Trophoblast cell (in vitro differentiated cells and primary cell): ENCODE measurements around the gene ASCC1.

ENCODE experiments used
- DNase-seq, 2 donors: peaks; one replicate each; pipeline ENCODE4 v3.0.0-alpha.2; 2016
- H2AFZ ChIP-seq: 2 replicates; pipeline ENCODE4 v1.6.1; 2013; ENCODE audit warnings: low read length, moderate library complexity, mild to moderate bottlenecking; ENCODE audit not compliant: insufficient read depth, poor library complexity
- H2AK5ac ChIP-seq: 2 replicates; pipeline ENCODE4 v1.6.1; 2013; ENCODE audit warnings: mild to moderate bottlenecking, low read length
- H2BK120ac ChIP-seq: 2 replicates; pipeline ENCODE4 v1.6.1; 2013; ENCODE audit warnings: low read length, mild to moderate bottlenecking, moderate library complexity; ENCODE audit not compliant: insufficient read depth, poor library complexity
- H2BK12ac ChIP-seq: 2 replicates; pipeline ENCODE4 v1.6.1; 2013; ENCODE audit warnings: mild to moderate bottlenecking, low read length, moderate library complexity
- H2BK5ac ChIP-seq: 2 replicates; pipeline ENCODE4 v1.6.1; 2013; ENCODE audit warnings: low read length, low read depth, moderate library complexity, mild to moderate bottlenecking; ENCODE audit not compliant: poor library complexity
- H3K14ac ChIP-seq: 2 replicates; pipeline ENCODE4 v1.6.1; 2013; ENCODE audit warnings: mild to moderate bottlenecking, low read length
- H3K18ac ChIP-seq: 2 replicates; pipeline ENCODE4 v1.6.1; 2013; ENCODE audit warnings: mild to moderate bottlenecking, low read length
- H3K23ac ChIP-seq: 2 replicates; pipeline ENCODE4 v1.6.1; 2013; ENCODE audit warnings: low read length
- H3K27ac ChIP-seq: 2 replicates; pipeline ENCODE4 v1.5.1; 2013; ENCODE audit warnings: low read depth, mild to moderate bottlenecking, inconsistent platforms, low read length, moderate library complexity
- H3K27me3 ChIP-seq: 2 replicates; pipeline ENCODE4 v1.6.1; 2013; ENCODE audit warnings: inconsistent platforms, mild to moderate bottlenecking, low read length, moderate library complexity; ENCODE audit not compliant: insufficient read depth
- H3K36me3 ChIP-seq, 2 experiments: 1 replicate in 1 of 2; 2 replicates in 1 of 2; pipeline ENCODE4 v1.6.1; 2013; ENCODE audit warnings: low read length in 2 of 2, mild to moderate bottlenecking in 2 of 2, moderate library complexity in 1 of 2; ENCODE audit not compliant: insufficient read depth in 2 of 2, control insufficient read depth in 1 of 2
- H3K4ac ChIP-seq: 2 replicates; pipeline ENCODE4 v1.6.1; 2013; ENCODE audit warnings: low read depth, mild to moderate bottlenecking, low read length, moderate library complexity
- H3K4me1 ChIP-seq, 2 experiments: 1 replicate in 1 of 2; 2 replicates in 1 of 2; pipeline ENCODE4 v1.6.1; 2013; ENCODE audit warnings: low read length in 2 of 2, mild to moderate bottlenecking in 2 of 2, moderate library complexity in 1 of 2; ENCODE audit not compliant: insufficient read depth in 2 of 2, control insufficient read depth in 1 of 2
- H3K4me2 ChIP-seq: 2 replicates; pipeline ENCODE4 v1.6.1; 2013; ENCODE audit warnings: inconsistent platforms, mild to moderate bottlenecking, low read length, moderate library complexity
- H3K4me3 ChIP-seq: 2 replicates; pipeline ENCODE4 v1.5.1; 2013; ENCODE audit warnings: mild to moderate bottlenecking, low read depth, low read length, inconsistent platforms
- H3K79me1 ChIP-seq: one replicate; pipeline ENCODE4 v1.6.1; 2013; ENCODE audit warnings: low read length
- H3K79me2 ChIP-seq: 2 replicates; pipeline ENCODE4 v1.6.1; 2013; ENCODE audit warnings: low read length, mild to moderate bottlenecking; ENCODE audit not compliant: control insufficient read depth, insufficient read depth, poor library complexity
- H3K9ac ChIP-seq: 2 replicates; pipeline ENCODE4 v1.6.1; 2013; ENCODE audit warnings: mild to moderate bottlenecking, low read length
- H3K9me3 ChIP-seq: 2 replicates; pipeline ENCODE4 v1.6.1; 2013; ENCODE audit warnings: low read depth, mild to moderate bottlenecking, control low read depth, inconsistent platforms, low read length; ENCODE audit not compliant: insufficient read depth
- H4K12ac ChIP-seq: 2 replicates; pipeline ENCODE4 v1.6.1; 2013; ENCODE audit warnings: low read depth, mild to moderate bottlenecking, low read length, moderate library complexity
- H4K8ac ChIP-seq: 2 replicates; pipeline ENCODE4 v1.6.1; 2013; ENCODE audit warnings: low read depth, mild to moderate bottlenecking, low read length, moderate library complexity
- H4K91ac ChIP-seq: one replicate; pipeline ENCODE4 v1.6.1; 2013; ENCODE audit warnings: low read depth, mild to moderate bottlenecking, low read length, moderate library complexity
- WGBS: extraction: QIAGEN DNeasy Blood & Tissue Kit; methylation state at CpG from one replicate; pipeline ENCODE4 v1.1.7; 2013; ENCODE audit warnings: missing lambda C conversion rate; ENCODE audit not compliant: insufficient read length, insufficient coverage; ENCODE audit errors: extremely low coverage; 5-methylcytosine and 5-hydroxymethylcytosine counted together

The ASCC1 gene

GRCh38 chr10:72063703-72064391 lies 152.2 kb downstream of the ASCC1 start:
- no peaks in the 10 kb centered on the region for H3K79me1 ChIP-seq
- H3K27ac ChIP-seq, result no peak overlapping the region
- H4K91ac ChIP-seq, result no peak overlapping the region
- H3K79me2 ChIP-seq, result no peaks in the 10 kb centered on the region
- no peak overlapping the region for H4K8ac ChIP-seq
- no peak overlapping the region for H3K4ac ChIP-seq
- H3K27me3 ChIP-seq, result no peaks in the 10 kb centered on the region
- H2AFZ ChIP-seq, result no peak overlapping the region
- no peak overlapping the region for H3K23ac ChIP-seq
- H3K18ac ChIP-seq, result no peak overlapping the region
- H4K12ac ChIP-seq, result no peak overlapping the region
- H3K9me3 ChIP-seq, result peaks cover 2% of the 10 kb centered on the region
- peaks cover 4 to 6% of the 10 kb centered on the region in 2 experiments for H3K4me1 ChIP-seq
- no peak overlapping the region for H2BK5ac ChIP-seq
- no CpG with 5 or more reads among the region's 9 CpGs for WGBS
- H3K9ac ChIP-seq, result no peak overlapping the region
- no peak overlapping the region for H3K14ac ChIP-seq
- H2AK5ac ChIP-seq, result no peak overlapping the region
- H2BK12ac ChIP-seq, result no peak overlapping the region
- no peak for DNase-seq
- H3K4me2 ChIP-seq, result no peak overlapping the region
- H3K36me3 ChIP-seq, result no peaks in the 10 kb centered on the region
- no peak overlapping the region for H2BK120ac ChIP-seq
- H3K4me3 ChIP-seq, result no peak overlapping the region

GRCh38 chr10:72062832-72063702 lies 153.0 kb downstream of the ASCC1 start:
- no peak for DNase-seq
- no peak overlapping the region for H4K8ac ChIP-seq
- H2AK5ac ChIP-seq, result no peak overlapping the region
- no peak overlapping the region for H4K12ac ChIP-seq
- no peak overlapping the region for H3K4me2 ChIP-seq
- no peak overlapping the region for H3K14ac ChIP-seq
- no peak overlapping the region for H2BK12ac ChIP-seq
- no peak overlapping the region for H2BK5ac ChIP-seq
- H3K79me2 ChIP-seq, result no peaks in the 10 kb centered on the region
- H3K9ac ChIP-seq, result no peak overlapping the region
- H3K4ac ChIP-seq, result no peak overlapping the region
- H3K4me3 ChIP-seq, result no peak overlapping the region
- no peak overlapping the region for H3K27ac ChIP-seq
- H3K79me1 ChIP-seq, result no peaks in the 10 kb centered on the region
- WGBS, result no CpG with 5 or more reads among the region's 29 CpGs
- H3K4me1 ChIP-seq, result no peaks in the 10 kb centered on the region
- H3K27me3 ChIP-seq, result no peaks in the 10 kb centered on the region
- no peak overlapping the region for H3K23ac ChIP-seq
- H3K9me3 ChIP-seq, result peaks cover 1% of the 10 kb centered on the region
- no peak overlapping the region for H2BK120ac ChIP-seq
- H3K18ac ChIP-seq, result no peak overlapping the region
- H3K36me3 ChIP-seq, result no peaks in the 10 kb centered on the region
- no peak overlapping the region for H2AFZ ChIP-seq
- H4K91ac ChIP-seq, result no peak overlapping the region

- H4K8ac ChIP-seq, result no peak overlapping the region
Observed at GRCh38 chr10:72062382-72062781, 153.7 kb downstream of the ASCC1 start.

GRCh38 chr10:72061930-72062329 lies 154.1 kb downstream of the ASCC1 start:
- Histone ChIP-seq H3K9me3 (no peaks in the 10 kb centered on the region), H4K8ac (no peak overlapping the region), H3K9ac (no peak overlapping the region), H3K4me1 (no peaks in the 10 kb centered on the region), H3K36me3 (no peaks in the 10 kb centered on the region), H3K4me3 (no peak overlapping the region), H2BK120ac (no peak overlapping the region), H3K27ac (no peak overlapping the region), H3K14ac (no peak overlapping the region), H4K91ac (no peak overlapping the region), H3K18ac (no peak overlapping the region), H2BK12ac (no peak overlapping the region), H2AFZ (no peak overlapping the region), H2BK5ac (no peak overlapping the region), H3K27me3 (no peaks in the 10 kb centered on the region), H2AK5ac (no peak overlapping the region), H3K79me1 (no peaks in the 10 kb centered on the region), H3K23ac (no peak overlapping the region), H3K79me2 (no peaks in the 10 kb centered on the region), H3K4me2 (no peak overlapping the region), H3K4ac (no peak overlapping the region), H4K12ac (no peak overlapping the region)
- no CpG with 5 or more reads among the region's 9 CpGs for WGBS
- no peak for DNase-seq

More at GRCh38 chr10:72062382-72062781, 153.7 kb downstream of the ASCC1 start:
- no peak overlapping the region for H2BK5ac ChIP-seq
- no peaks in the 10 kb centered on the region for H3K4me1 ChIP-seq
- no peak overlapping the region for H3K14ac ChIP-seq
- H4K12ac ChIP-seq, result no peak overlapping the region
- no peak overlapping the region for H2BK120ac ChIP-seq
- H4K91ac ChIP-seq, result no peak overlapping the region
- no peak overlapping the region for H3K18ac ChIP-seq
- H3K9ac ChIP-seq, result no peak overlapping the region
- no peaks in the 10 kb centered on the region for H3K9me3 ChIP-seq
- no peak overlapping the region for H3K4me2 ChIP-seq
- H2AFZ ChIP-seq, result no peak overlapping the region
- no peak overlapping the region for H3K23ac ChIP-seq
- H2AK5ac ChIP-seq, result no peak overlapping the region
- H3K79me2 ChIP-seq, result no peaks in the 10 kb centered on the region
- no CpG with 5 or more reads among the region's 10 CpGs for WGBS
- H3K27ac ChIP-seq, result no peak overlapping the region
- no peak for DNase-seq
- H3K4me3 ChIP-seq, result peak overlapping the region; percentile 38
- H3K36me3 ChIP-seq, result no peaks in the 10 kb centered on the region
- no peak overlapping the region for H2BK12ac ChIP-seq
- H3K27me3 ChIP-seq, result no peaks in the 10 kb centered on the region
- H3K79me1 ChIP-seq, result no peaks in the 10 kb centered on the region
- H3K4ac ChIP-seq, result no peak overlapping the region
